ENCODE data around the gene ZYG11B.
"Not testable (repeated sequence)": the region's sequence is repeated elsewhere in the genome, so short reads cannot be mapped to it uniquely, and the experiment has no call there.

Gene ZYG11B

GRCh38 chr1:52738148-52738547 is 11.9 kb downstream of the ZYG11B start:
- 95 to 97% methylated on average over 5 of the region's 5 CpGs for WGBS, 2 experiments
- no peak overlapping the region for H3K4me3 ChIP-seq (ENCODE audit: insufficient read depth, low read depth, low read length)

GRCh38 chr1:52738893-52739292 is 12.6 kb downstream of the ZYG11B start:
- Histone ChIP-seq H3K27ac (ENCODE audit: insufficient read depth, low read depth, low read length, poor library complexity, severe bottlenecking) (no peak overlapping the region), H3K27me3 (ENCODE audit: control insufficient read depth, insufficient read depth, low read length, poor library complexity, severe bottlenecking) (no peaks in the 10 kb centered on the region), H3K36me3 (ENCODE audit: control insufficient read depth, insufficient read depth, low read length) (no peaks in the 10 kb centered on the region), H3K9me3 (ENCODE audit: control insufficient read depth, low read length) (no peaks in the 10 kb centered on the region), H3K4me1 (ENCODE audit: control insufficient read depth, insufficient read depth, low read length) (no peaks in the 10 kb centered on the region), H3K4me3 (ENCODE audit: insufficient read depth, low read depth, low read length) (no peak overlapping the region)
- 93 to 94% methylated on average over 9 to 10 of the region's 10 CpGs for WGBS, 2 experiments

More at GRCh38 chr1:52738148-52738547, 11.9 kb downstream of the ZYG11B start:
- H3K27ac ChIP-seq (ENCODE audit: insufficient read depth, low read depth, low read length, poor library complexity, severe bottlenecking) = no peak overlapping the region
- no peaks in the 10 kb centered on the region for H3K9me3 ChIP-seq (ENCODE audit: control insufficient read depth, low read length)
- no peaks in the 10 kb centered on the region for H3K36me3 ChIP-seq (ENCODE audit: control insufficient read depth, insufficient read depth, low read length)
- no peaks in the 10 kb centered on the region for H3K27me3 ChIP-seq (ENCODE audit: control insufficient read depth, insufficient read depth, low read length, poor library complexity, severe bottlenecking)
- no peaks in the 10 kb centered on the region for H3K4me1 ChIP-seq (ENCODE audit: control insufficient read depth, insufficient read depth, low read length)

DNA sequence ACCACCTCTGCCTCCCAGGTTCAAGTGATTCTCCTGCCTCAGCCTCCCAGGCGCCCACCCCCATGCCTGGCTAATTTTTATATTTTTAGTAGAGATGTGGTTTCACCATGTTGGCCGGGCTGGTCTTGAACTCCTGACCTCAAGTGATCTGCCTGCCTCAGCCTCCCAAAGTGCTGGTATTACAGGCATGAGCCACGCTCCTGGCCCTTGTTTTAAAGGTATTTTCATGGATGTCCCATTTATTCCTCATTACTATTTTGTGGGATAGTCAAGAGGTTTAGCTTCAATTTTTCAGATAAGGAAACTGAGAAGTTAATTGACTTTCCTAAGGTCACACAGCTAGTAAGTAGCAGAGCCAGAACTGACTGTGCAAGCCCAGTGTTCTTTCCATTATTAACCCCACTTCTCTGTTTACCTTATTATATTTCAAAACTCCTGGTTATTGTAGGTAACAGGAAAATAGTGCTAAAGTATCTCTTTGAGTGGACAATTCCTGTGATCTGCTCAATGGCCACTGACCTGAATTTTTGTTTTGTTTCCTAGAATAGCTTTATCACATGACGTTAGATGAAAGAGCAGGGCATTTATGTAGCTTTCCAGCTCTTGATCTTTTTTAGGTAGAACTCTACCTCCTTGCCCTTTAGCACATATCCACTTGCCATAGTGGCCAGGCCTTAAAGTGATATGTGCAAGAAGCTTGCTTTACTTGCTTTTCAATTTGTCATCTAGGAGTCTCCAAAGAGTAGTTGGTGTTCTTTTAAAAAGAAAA is 13.6 kb downstream of the ZYG11B start:
- H3K4me3 ChIP-seq (ENCODE audit: insufficient read depth, low read depth, low read length) = no peak overlapping the region
- no peaks in the 10 kb centered on the region for H3K4me1 ChIP-seq (ENCODE audit: control insufficient read depth, insufficient read depth, low read length)
- no peak overlapping the region for H3K27ac ChIP-seq (ENCODE audit: insufficient read depth, low read depth, low read length, poor library complexity, severe bottlenecking)
- no peaks in the 10 kb centered on the region for H3K36me3 ChIP-seq (ENCODE audit: control insufficient read depth, insufficient read depth, low read length)
- no peaks in the 10 kb centered on the region for H3K9me3 ChIP-seq (ENCODE audit: control insufficient read depth, low read length)
- 95 to 98% methylated on average over 4 of the region's 4 CpGs for WGBS, 2 experiments
- no peaks in the 10 kb centered on the region for H3K27me3 ChIP-seq (ENCODE audit: control insufficient read depth, insufficient read depth, low read length, poor library complexity, severe bottlenecking)

- Histone ChIP-seq H3K4me1 (ENCODE audit: control insufficient read depth, insufficient read depth, low read length) (no peaks in the 10 kb centered on the region), H3K9me3 (ENCODE audit: control insufficient read depth, low read length) (no peaks in the 10 kb centered on the region), H3K27me3 (ENCODE audit: control insufficient read depth, insufficient read depth, low read length, poor library complexity, severe bottlenecking) (no peaks in the 10 kb centered on the region), H3K36me3 (ENCODE audit: control insufficient read depth, insufficient read depth, low read length) (no peaks in the 10 kb centered on the region), H3K4me3 (ENCODE audit: insufficient read depth, low read depth, low read length) (no peak overlapping the region), H3K27ac (ENCODE audit: insufficient read depth, low read depth, low read length, poor library complexity, severe bottlenecking) (no peak overlapping the region)
- WGBS, 2 experiments = 100% methylated on average over 1 to 3 of the region's 3 CpGs
Observed at GRCh38 chr1:52741259-52741658, 15.0 kb downstream of the ZYG11B start.

DNA sequence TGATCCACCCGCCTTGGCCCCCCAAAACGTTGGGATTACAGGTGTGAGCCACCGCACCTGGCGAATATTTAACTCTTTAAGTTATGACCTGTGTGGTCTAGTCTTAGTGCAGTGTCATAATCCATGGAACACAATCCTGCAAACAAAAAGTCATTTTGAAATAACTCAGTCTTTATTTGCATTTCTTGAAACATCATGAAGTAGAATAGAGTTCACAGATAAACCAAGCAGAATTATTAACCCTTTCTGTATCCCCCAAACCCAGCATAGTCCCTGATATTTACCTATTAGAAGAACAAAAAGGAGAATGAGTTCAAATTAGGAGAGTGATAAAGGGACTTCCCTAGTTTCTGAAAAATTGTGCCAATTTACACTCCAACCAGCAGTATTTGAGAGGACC is 19.9 kb downstream of the ZYG11B start:
- Histone ChIP-seq H3K4me1 (ENCODE audit: control insufficient read depth, insufficient read depth, low read length) (no peaks in the 10 kb centered on the region), H3K4me3 (ENCODE audit: insufficient read depth, low read depth, low read length) (no peak overlapping the region), H3K27ac (ENCODE audit: insufficient read depth, low read depth, low read length, poor library complexity, severe bottlenecking) (no peak overlapping the region), H3K27me3 (ENCODE audit: control insufficient read depth, insufficient read depth, low read length, poor library complexity, severe bottlenecking) (no peaks in the 10 kb centered on the region), H3K9me3 (ENCODE audit: control insufficient read depth, low read length) (no peaks in the 10 kb centered on the region), H3K36me3 (ENCODE audit: control insufficient read depth, insufficient read depth, low read length) (no peaks in the 10 kb centered on the region)
- WGBS, 2 experiments = 89 to 91% methylated on average over 4 of the region's 4 CpGs

DNA sequence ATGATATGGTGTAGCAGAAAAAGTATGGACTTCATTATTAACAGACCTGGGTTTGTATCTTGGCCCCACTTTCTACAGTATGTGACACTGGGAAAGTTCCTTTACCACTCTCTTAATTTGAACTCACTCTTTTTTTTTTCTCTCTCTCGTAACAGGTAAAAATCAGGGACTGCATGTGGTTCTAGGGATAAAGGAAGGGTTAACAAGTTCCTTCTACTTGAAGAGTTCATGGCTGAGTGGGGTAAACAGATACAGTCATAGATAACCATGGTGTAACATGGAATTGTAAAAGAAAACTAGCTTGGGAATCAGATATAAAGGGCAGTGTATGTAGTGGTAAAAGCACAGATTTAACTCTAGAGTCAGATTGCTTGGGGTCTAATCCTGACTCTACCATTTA is 21.2 kb downstream of the ZYG11B start:
- H3K36me3 ChIP-seq (ENCODE audit: control insufficient read depth, insufficient read depth, low read length) = no peaks in the 10 kb centered on the region
- WGBS, 2 experiments = 83 to 100% methylated on average over 1 of the region's 1 CpG
- no peak overlapping the region for H3K4me3 ChIP-seq (ENCODE audit: insufficient read depth, low read depth, low read length)
- H3K9me3 ChIP-seq (ENCODE audit: control insufficient read depth, low read length) = no peaks in the 10 kb centered on the region
- H3K4me1 ChIP-seq (ENCODE audit: control insufficient read depth, insufficient read depth, low read length) = no peaks in the 10 kb centered on the region
- no peaks in the 10 kb centered on the region for H3K27me3 ChIP-seq (ENCODE audit: control insufficient read depth, insufficient read depth, low read length, poor library complexity, severe bottlenecking)
- H3K27ac ChIP-seq (ENCODE audit: insufficient read depth, low read depth, low read length, poor library complexity, severe bottlenecking) = no peak overlapping the region

DNA sequence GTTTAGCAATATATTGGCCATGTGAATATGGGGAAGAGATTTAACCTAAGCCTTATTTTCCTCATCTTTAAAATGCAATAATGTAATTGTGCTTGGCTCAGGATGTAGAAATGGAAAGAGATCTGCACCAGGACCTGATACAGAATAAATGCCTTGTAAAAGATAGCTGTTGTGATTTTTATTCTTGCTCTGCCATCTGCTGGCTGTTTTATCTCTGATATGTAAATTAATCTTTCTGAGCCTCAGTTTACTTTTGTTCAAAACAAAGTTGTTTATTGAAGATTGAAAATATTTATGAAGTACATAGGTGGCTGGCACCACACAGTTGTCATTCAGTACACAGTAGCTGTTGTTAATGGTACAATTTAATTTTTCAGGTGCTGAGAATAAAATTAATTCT is 21.9 kb downstream of the ZYG11B start:
- Histone ChIP-seq H3K9me3 (ENCODE audit: control insufficient read depth, low read length) (no peaks in the 10 kb centered on the region), H3K27me3 (ENCODE audit: control insufficient read depth, insufficient read depth, low read length, poor library complexity, severe bottlenecking) (no peaks in the 10 kb centered on the region), H3K4me1 (ENCODE audit: control insufficient read depth, insufficient read depth, low read length) (no peaks in the 10 kb centered on the region), H3K27ac (ENCODE audit: insufficient read depth, low read depth, low read length, poor library complexity, severe bottlenecking) (no peak overlapping the region), H3K36me3 (ENCODE audit: control insufficient read depth, insufficient read depth, low read length) (no peaks in the 10 kb centered on the region), H3K4me3 (ENCODE audit: insufficient read depth, low read depth, low read length) (no peak overlapping the region)

DNA sequence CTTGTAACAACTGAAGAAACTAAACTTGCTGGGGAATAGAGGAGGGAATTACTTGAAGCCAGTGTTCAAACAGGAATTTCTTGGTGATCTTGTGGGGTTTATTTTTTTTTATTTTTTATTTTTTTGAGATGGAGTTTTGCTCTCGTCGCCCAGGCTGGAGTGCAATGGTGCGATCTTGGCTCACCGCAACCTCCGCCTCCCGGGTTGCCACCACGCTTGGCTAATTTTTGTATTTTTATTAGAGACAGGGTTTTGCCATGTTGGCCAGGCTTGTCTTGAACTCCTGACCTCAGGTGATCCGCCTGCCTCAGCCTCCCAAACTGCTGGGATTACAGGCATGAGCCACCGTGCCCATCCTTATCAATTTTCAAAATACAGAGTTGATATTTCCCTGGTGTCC is 23.2 kb downstream of the ZYG11B start:
- WGBS, 2 experiments = 85 to 93% methylated on average over 9 of the region's 9 CpGs
- not testable (repeated sequence) for H3K27me3 ChIP-seq (ENCODE audit: control insufficient read depth, insufficient read depth, low read length, poor library complexity, severe bottlenecking); H3K9me3 ChIP-seq (ENCODE audit: control insufficient read depth, low read length); H3K4me3 ChIP-seq (ENCODE audit: insufficient read depth, low read depth, low read length); H3K36me3 ChIP-seq (ENCODE audit: control insufficient read depth, insufficient read depth, low read length); H3K27ac ChIP-seq (ENCODE audit: insufficient read depth, low read depth, low read length, poor library complexity, severe bottlenecking); H3K4me1 ChIP-seq (ENCODE audit: control insufficient read depth, insufficient read depth, low read length)

DNA sequence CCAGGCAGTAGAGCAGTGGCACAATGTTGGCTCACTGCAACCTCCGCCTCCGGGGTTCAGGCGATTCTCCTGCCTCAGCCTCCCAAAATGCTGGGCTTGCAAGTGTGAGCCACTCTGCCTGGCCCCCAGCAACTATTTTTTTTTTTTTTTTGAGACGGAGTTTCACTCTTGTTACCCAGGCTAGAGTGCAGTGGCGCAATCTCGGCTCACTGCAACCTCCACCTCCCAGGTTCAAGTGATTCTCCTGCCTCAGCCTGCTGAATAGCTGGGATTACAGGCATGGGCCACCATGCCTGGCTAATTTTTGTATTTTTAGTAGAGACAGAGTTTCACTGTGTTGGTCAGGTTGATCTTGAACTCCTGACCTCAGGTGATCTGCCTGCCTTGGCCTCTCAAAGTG is 23.9 kb downstream of the ZYG11B start:
- WGBS, 2 experiments = 91 to 92% methylated on average over 6 of the region's 6 CpGs
- H3K27me3 ChIP-seq (ENCODE audit: control insufficient read depth, insufficient read depth, low read length, poor library complexity, severe bottlenecking); H3K9me3 ChIP-seq (ENCODE audit: control insufficient read depth, low read length); H3K36me3 ChIP-seq (ENCODE audit: control insufficient read depth, insufficient read depth, low read length); H3K4me1 ChIP-seq (ENCODE audit: control insufficient read depth, insufficient read depth, low read length); H3K27ac ChIP-seq (ENCODE audit: insufficient read depth, low read depth, low read length, poor library complexity, severe bottlenecking); H3K4me3 ChIP-seq (ENCODE audit: insufficient read depth, low read depth, low read length): not testable (repeated sequence)

DNA sequence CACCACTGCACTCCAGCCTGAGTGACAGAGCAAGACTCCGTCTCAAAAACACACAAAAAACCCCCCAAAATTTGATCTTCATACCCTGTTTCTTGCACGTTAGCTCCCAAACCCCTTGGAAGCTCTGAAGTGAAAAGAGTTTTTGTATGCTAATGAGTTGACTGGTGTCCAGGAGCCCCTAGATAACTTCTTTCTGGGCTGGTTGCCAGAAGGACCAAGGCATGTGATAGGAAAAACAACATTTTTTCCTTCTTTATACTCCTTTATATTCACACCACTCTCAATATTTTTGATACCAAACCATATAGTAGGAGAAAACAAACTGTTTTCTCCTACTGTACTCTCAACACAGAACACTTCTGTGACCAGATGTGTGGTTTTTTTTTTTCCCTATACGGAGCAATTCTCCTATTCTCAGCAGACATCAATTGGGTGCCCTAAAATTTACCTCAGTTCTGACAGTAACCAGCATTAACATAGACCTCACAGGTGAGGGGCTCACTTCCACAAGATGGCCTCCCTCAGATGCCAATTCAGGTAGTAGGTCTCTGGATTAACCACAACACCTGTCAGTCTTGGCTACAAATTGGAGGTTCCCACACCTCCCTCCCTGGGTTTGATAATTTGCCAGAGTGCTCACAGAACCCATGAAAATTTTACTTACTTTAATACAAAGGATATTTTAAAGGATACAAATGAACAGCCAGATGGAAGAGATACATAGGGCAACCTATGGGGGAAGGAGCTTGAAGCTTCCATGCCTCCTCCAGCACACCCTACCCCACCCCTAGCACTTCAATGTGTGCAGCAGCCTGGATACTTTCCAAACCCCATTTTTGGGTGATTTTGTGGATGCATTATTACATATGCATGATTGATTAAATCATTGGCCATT is 25.6 kb downstream of the ZYG11B start:
- Histone ChIP-seq H3K27ac (ENCODE audit: insufficient read depth, low read depth, low read length, poor library complexity, severe bottlenecking) (no peak overlapping the region), H3K9me3 (ENCODE audit: control insufficient read depth, low read length) (no peaks in the 10 kb centered on the region), H3K27me3 (ENCODE audit: control insufficient read depth, insufficient read depth, low read length, poor library complexity, severe bottlenecking) (no peaks in the 10 kb centered on the region), H3K4me3 (ENCODE audit: insufficient read depth, low read depth, low read length) (no peak overlapping the region), H3K36me3 (ENCODE audit: control insufficient read depth, insufficient read depth, low read length) (no peaks in the 10 kb centered on the region), H3K4me1 (ENCODE audit: control insufficient read depth, insufficient read depth, low read length) (no peaks in the 10 kb centered on the region)
- WGBS, 2 experiments = 87 to 92% methylated on average over 3 of the region's 3 CpGs
